H9 (cell line): ENCODE data around the gene USP40. TPM values are rescaled to one million over a fixed set of nuclear protein-coding genes. Genes with fewer than 3 reads are reported as not detected.

Experiments used
- DNase-seq: peaks from one replicate; pipeline ENCODE4 v3.0.0-alpha.2; 2017
- H2AFZ ChIP-seq: one replicate; pipeline ENCODE4 v1.6.1; 2013; ENCODE audit warnings: mild to moderate bottlenecking, low read length, control low read depth, moderate library complexity
- H2AK5ac ChIP-seq: 2 replicates; pipeline ENCODE4 v1.6.1; 2013; ENCODE audit warnings: low read length, control low read depth, mixed read lengths; ENCODE audit not compliant: insufficient read length
- H2BK120ac ChIP-seq: one replicate; pipeline ENCODE4 v1.6.1; 2013; ENCODE audit warnings: low read depth, mild to moderate bottlenecking, low read length, control low read depth, inconsistent platforms; ENCODE audit not compliant: poor library complexity, severe bottlenecking
- H2BK12ac ChIP-seq: 2 replicates; pipeline ENCODE4 v1.6.1; 2013; ENCODE audit warnings: low read length, control low read depth, mixed read lengths, low read depth; ENCODE audit not compliant: insufficient read length
- H2BK15ac ChIP-seq: 2 replicates; pipeline ENCODE4 v1.6.1; 2013; ENCODE audit warnings: low read depth, low read length, control low read depth
- H2BK20ac ChIP-seq: one replicate; pipeline ENCODE4 v1.6.1; 2013; ENCODE audit warnings: low read depth, mild to moderate bottlenecking, low read length, control low read depth, inconsistent platforms; ENCODE audit not compliant: poor library complexity, severe bottlenecking
- H2BK5ac ChIP-seq: 2 replicates; pipeline ENCODE4 v1.6.1; 2013; ENCODE audit warnings: low read length, control low read depth, mixed read lengths; ENCODE audit not compliant: insufficient read length
- H3K14ac ChIP-seq: 2 replicates; pipeline ENCODE4 v1.6.1; 2013; ENCODE audit warnings: low read length, control low read depth; ENCODE audit not compliant: insufficient read depth
- H3K18ac ChIP-seq: 2 replicates; pipeline ENCODE4 v1.6.1; 2013; ENCODE audit warnings: low read depth, mild to moderate bottlenecking, mixed read lengths, low read length, control low read depth; ENCODE audit not compliant: insufficient read length
- H3K23ac ChIP-seq: 2 replicates; pipeline ENCODE4 v1.6.1; 2013; ENCODE audit warnings: low read length, control low read depth, mixed read lengths, low read depth; ENCODE audit not compliant: insufficient read length
- H3K23me2 ChIP-seq: 2 replicates; pipeline ENCODE4 v1.6.1; 2013; ENCODE audit warnings: low read depth, mild to moderate bottlenecking, mixed read lengths, low read length, control low read depth; ENCODE audit not compliant: insufficient read length, poor library complexity, severe bottlenecking
- H3K27ac ChIP-seq: 2 replicates; pipeline ENCODE4 v1.5.1; 2013; ENCODE audit warnings: low read length, control low read depth, mixed read lengths, low read depth; ENCODE audit not compliant: insufficient read length
- H3K27me3 ChIP-seq: 2 replicates; pipeline ENCODE4 v1.6.1; 2013; ENCODE audit warnings: low read length, control low read depth, inconsistent platforms; ENCODE audit not compliant: insufficient read depth
- H3K4ac ChIP-seq: 2 replicates; pipeline ENCODE4 v1.6.1; 2013; ENCODE audit warnings: low read depth, mild to moderate bottlenecking, control low read depth, inconsistent platforms, low read length, moderate library complexity
- H3K4me1 ChIP-seq: 2 replicates; pipeline ENCODE4 v1.6.1; 2013; ENCODE audit warnings: low read length, control low read depth, inconsistent platforms; ENCODE audit not compliant: insufficient read depth
- H3K4me2 ChIP-seq: 2 replicates; pipeline ENCODE4 v1.6.1; 2013; ENCODE audit warnings: low read length, control low read depth, mixed read lengths; ENCODE audit not compliant: insufficient read length, insufficient read depth
- H3K56ac ChIP-seq: 2 replicates; pipeline ENCODE4 v1.6.1; 2013; ENCODE audit warnings: low read depth, mild to moderate bottlenecking, mixed read lengths, low read length, control low read depth; ENCODE audit not compliant: insufficient read length
- H3K79me1 ChIP-seq: 2 replicates; pipeline ENCODE4 v1.6.1; 2013; ENCODE audit warnings: low read depth, mild to moderate bottlenecking, moderate library complexity, low read length, control low read depth, inconsistent platforms; ENCODE audit not compliant: insufficient read depth, poor library complexity, severe bottlenecking
- H3K79me2 ChIP-seq: 2 replicates; pipeline ENCODE4 v1.6.1; 2013; ENCODE audit warnings: low read length, control low read depth, inconsistent platforms; ENCODE audit not compliant: insufficient read depth
- H3K9ac ChIP-seq: 2 replicates; pipeline ENCODE4 v1.6.1; 2013; ENCODE audit warnings: low read length, control low read depth, mixed read lengths; ENCODE audit not compliant: insufficient read length; ENCODE audit errors: extremely low read depth
- H3K9me3 ChIP-seq: one replicate; pipeline ENCODE4 v1.6.1; 2013; ENCODE audit warnings: low read depth, low read length, inconsistent platforms; ENCODE audit not compliant: control insufficient read depth
- H3T11ph ChIP-seq: one replicate; pipeline ENCODE4 v1.6.1; 2013; ENCODE audit warnings: mild to moderate bottlenecking, low read length, control low read depth, inconsistent platforms
- H4K20me1 ChIP-seq: one replicate; pipeline ENCODE4 v1.6.1; 2013; ENCODE audit not compliant: control insufficient read depth, insufficient read length, insufficient read depth
- H4K5ac ChIP-seq: 2 replicates; pipeline ENCODE4 v1.6.1; 2013; ENCODE audit warnings: low read depth, mild to moderate bottlenecking, mixed read lengths, low read length, control low read depth; ENCODE audit not compliant: insufficient read length
- H4K8ac ChIP-seq: replicated peaks from 2 replicates; pipeline ENCODE4 v1.6.1; 2013; ENCODE audit warnings: low read length, control low read depth, mixed read lengths, low read depth; ENCODE audit not compliant: insufficient read length
- H4K91ac ChIP-seq: 2 replicates; pipeline ENCODE4 v1.6.1; 2013; ENCODE audit warnings: low read depth, mild to moderate bottlenecking, moderate library complexity, mixed read lengths, low read length, control low read depth; ENCODE audit not compliant: insufficient read length
- H3K27ac Mint-ChIP-seq, 3 experiments: 2 replicates in 2 of 3; 3 replicates in 1 of 3; pipeline ENCODE4 v1.8.0; 2020 to 2021; ENCODE audit warnings: mixed read lengths in 3 of 3, mild to moderate bottlenecking in 1 of 3, moderate library complexity in 1 of 3
- H3K27me3 Mint-ChIP-seq: 2 replicates; pipeline ENCODE4 v1.8.0; 2021; ENCODE audit warnings: low read depth, mild to moderate bottlenecking, moderate library complexity, mixed read lengths
- H3K36me3 Mint-ChIP-seq, 3 experiments: 2 replicates in 2 of 3; 3 replicates in 1 of 3; pipeline ENCODE4 v1.8.0; 2020 to 2021; ENCODE audit warnings: low read depth in 3 of 3, mixed read lengths in 3 of 3; ENCODE audit not compliant: insufficient read depth in 1 of 3
- H3K4me1 Mint-ChIP-seq, 2 experiments: 2 replicates each; pipeline ENCODE4 v1.8.0; 2020; ENCODE audit warnings: mixed read lengths in 2 of 2
- H3K4me3 Mint-ChIP-seq, 2 experiments: 2 replicates in 1 of 2; 3 replicates in 1 of 2; pipeline ENCODE4 v1.8.0; 2020 to 2021; ENCODE audit warnings: mild to moderate bottlenecking in 2 of 2, mixed read lengths in 2 of 2, moderate library complexity in 1 of 2
- H3K9me3 Mint-ChIP-seq, 2 experiments: 2 replicates in 1 of 2; 3 replicates in 1 of 2; pipeline ENCODE4 v1.8.0; 2020; ENCODE audit warnings: mild to moderate bottlenecking in 2 of 2, mixed read lengths in 2 of 2, moderate library complexity in 1 of 2
- WGBS: extraction: QIAGEN DNeasy Blood & Tissue Kit; methylation state at CpG from one replicate; pipeline ENCODE4 v1.1.7; 2013; ENCODE audit warnings: missing lambda C conversion rate, low lambda C conversion rate, mixed read lengths; ENCODE audit not compliant: insufficient read length; ENCODE audit errors: extremely low coverage; 5-methylcytosine and 5-hydroxymethylcytosine counted together
- total RNA-seq: library from RNA; stranded (reverse); gene quantifications from 2 replicates; pipeline ENCODE4 v1.2.1, GENCODE V29; 2021
- TF ChIP-seq, protein P1 (sequence below): fragments of 200-600 bp; sonication (generic); conservative IDR thresholded peaks from 3 replicates; pipeline ENCODE4 v1.8.0; 2021; ENCODE audit warnings: antibody characterized with exemption, mild to moderate bottlenecking

The USP40 gene
- total RNA-seq, 1 experiment from 2014 or later, result 7.5 TPM

DNA sequence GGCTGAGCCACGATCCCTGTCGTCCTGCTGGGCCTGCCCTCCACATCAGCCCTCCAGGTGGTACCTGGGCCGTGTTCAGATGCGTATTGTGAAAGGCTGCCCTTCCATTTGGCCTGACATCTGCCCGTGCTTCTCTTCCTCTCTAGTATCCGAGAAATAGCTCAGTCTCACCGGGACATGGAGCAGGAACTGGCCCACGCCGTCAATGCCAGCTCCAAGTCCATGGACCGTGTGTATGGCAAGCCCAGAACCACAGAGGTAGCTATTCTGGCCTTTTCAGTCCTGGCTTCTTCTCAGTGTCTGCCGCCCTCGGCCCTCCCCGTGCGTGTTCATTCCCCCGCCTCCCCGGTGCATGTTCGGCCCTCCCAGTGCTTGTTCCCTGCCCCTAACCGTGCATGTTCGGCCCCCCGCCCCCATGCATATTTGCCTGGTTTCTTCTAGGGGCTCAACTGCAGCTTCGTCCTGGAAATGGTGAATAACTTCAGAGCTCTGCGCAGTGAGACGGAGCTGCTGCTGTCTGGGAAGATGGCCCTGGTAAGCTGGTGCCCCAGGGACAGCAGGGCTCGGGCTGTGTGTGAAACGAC lies 104.3 kb downstream of the USP40 start:
- Histone ChIP-seq H3K27ac (no peak overlapping the region), H3K9ac (no peak overlapping the region), H3K79me2 (no peaks in the 10 kb centered on the region), H3T11ph (no peak overlapping the region), H3K23me2 (no peaks in the 10 kb centered on the region), H4K5ac (no peak overlapping the region), H4K91ac (no peak overlapping the region), H3K14ac (no peak overlapping the region), H3K18ac (no peak overlapping the region), H3K27me3 (no peaks in the 10 kb centered on the region), H3K4me1 (no peaks in the 10 kb centered on the region), H2BK15ac (no peak overlapping the region), H3K23ac (no peak overlapping the region), H3K56ac (no peak overlapping the region), H2AFZ (no peak overlapping the region), H3K79me1 (no peaks in the 10 kb centered on the region), H2AK5ac (no peak overlapping the region), H2BK5ac (no peak overlapping the region), H2BK12ac (no peak overlapping the region), H3K4ac (no peak overlapping the region), H2BK120ac (no peak overlapping the region), H2BK20ac (no peak overlapping the region), H4K20me1 (no peaks in the 10 kb centered on the region), H3K9me3 (no peaks in the 10 kb centered on the region), H4K8ac (no peak overlapping the region), H3K4me2 (no peak overlapping the region)
- DNase-seq, result no peak
- H3K9me3 Mint-ChIP-seq, result no peaks in the 10 kb centered on the region; a peak in 1 of 5 replicates
- TF ChIP-seq, protein P1, sequence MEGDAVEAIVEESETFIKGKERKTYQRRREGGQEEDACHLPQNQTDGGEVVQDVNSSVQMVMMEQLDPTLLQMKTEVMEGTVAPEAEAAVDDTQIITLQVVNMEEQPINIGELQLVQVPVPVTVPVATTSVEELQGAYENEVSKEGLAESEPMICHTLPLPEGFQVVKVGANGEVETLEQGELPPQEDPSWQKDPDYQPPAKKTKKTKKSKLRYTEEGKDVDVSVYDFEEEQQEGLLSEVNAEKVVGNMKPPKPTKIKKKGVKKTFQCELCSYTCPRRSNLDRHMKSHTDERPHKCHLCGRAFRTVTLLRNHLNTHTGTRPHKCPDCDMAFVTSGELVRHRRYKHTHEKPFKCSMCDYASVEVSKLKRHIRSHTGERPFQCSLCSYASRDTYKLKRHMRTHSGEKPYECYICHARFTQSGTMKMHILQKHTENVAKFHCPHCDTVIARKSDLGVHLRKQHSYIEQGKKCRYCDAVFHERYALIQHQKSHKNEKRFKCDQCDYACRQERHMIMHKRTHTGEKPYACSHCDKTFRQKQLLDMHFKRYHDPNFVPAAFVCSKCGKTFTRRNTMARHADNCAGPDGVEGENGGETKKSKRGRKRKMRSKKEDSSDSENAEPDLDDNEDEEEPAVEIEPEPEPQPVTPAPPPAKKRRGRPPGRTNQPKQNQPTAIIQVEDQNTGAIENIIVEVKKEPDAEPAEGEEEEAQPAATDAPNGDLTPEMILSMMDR, result no peak
- H3K27me3 Mint-ChIP-seq, result no peaks in the 10 kb centered on the region; the same call in none of the 2 replicates
- no peak overlapping the region for H3K4me3 Mint-ChIP-seq
- peaks cover 19 to 47% (median 42%) of the 10 kb centered on the region in 3 experiments for H3K36me3 Mint-ChIP-seq
- WGBS, result no CpG with 5 or more reads among the region's 25 CpGs
- H3K4me1 Mint-ChIP-seq, result no peaks in the 10 kb centered on the region
- peak overlapping the region in 2 of 3 experiments; percentile 73 to 77; a peak in 2 of 7 replicates for H3K27ac Mint-ChIP-seq
